CD4-positive, alpha-beta T cell treated with Interleukin-4 for 4 hours (primary cell): ENCODE data around the gene ZNF317.

ENCODE experiments used
- DNase-seq: peaks from one replicate; pipeline ENCODE4 v3.0.0-alpha.2; 2020

ZNF317 gene

GRCh38 chr19:9140159-9140874 lies at the start of gene ZNF317:
Gene ZNF317, plus strand, starts transcription at chr19:9140397. Its CDS starts 15,620 bp downstream, at chr19:9156017.
- DNase-seq = peak; percentile 91

- no peak for DNase-seq
Measured at GRCh38 chr19:9107375-9107774, 32.8 kb upstream of the ZNF317 start, which contains the start of gene OR7G2. Gene OR7G2, minus strand, starts transcription at chr19:9107475. Its CDS starts 4,232 bp downstream, at chr19:9103243.

- DNase-seq = no peak
Measured at GRCh38 chr19:9109959-9110358, 30.2 kb upstream of the ZNF317 start.

- DNase-seq = no peak
Measured at GRCh38 chr19:9115307-9115813, 24.8 kb upstream of the ZNF317 start, which contains the start of gene OR7G1. Gene OR7G1, minus strand, starts transcription at chr19:9115763. Its CDS starts 0 bp downstream, at chr19:9115763.

- DNase-seq = no peak
Measured at GRCh38 chr19:9116547-9116946, 23.6 kb upstream of the ZNF317 start.

- DNase-seq = no peak
Measured at GRCh38 chr19:9126900-9127405, 13.2 kb upstream of the ZNF317 start, which contains the start of gene OR7G3. Gene OR7G3, minus strand, starts transcription at chr19:9126950. Its CDS starts 0 bp downstream, at chr19:9126950.

- DNase-seq = no peak
Measured at GRCh38 chr19:9128171-9128570, 12.0 kb upstream of the ZNF317 start.

GRCh38 chr19:9130965-9131364 lies 9.2 kb upstream of the ZNF317 start:
- no peak for DNase-seq

- no peak for DNase-seq
Measured at GRCh38 chr19:9132422-9132821, 7.8 kb upstream of the ZNF317 start.

- DNase-seq = no peak
Measured at GRCh38 chr19:9139609-9140158, 513 bp upstream of the ZNF317 start.

- no peak for DNase-seq
Measured at GRCh38 chr19:9144920-9145319, 4.7 kb downstream of the ZNF317 start.

- DNase-seq = no peak
Measured at GRCh38 chr19:9146882-9147281, 6.7 kb downstream of the ZNF317 start.

- DNase-seq = no peak
Measured at GRCh38 chr19:9148697-9149096, 8.5 kb downstream of the ZNF317 start.

- no peak for DNase-seq
Measured at GRCh38 chr19:9149997-9150396, 9.8 kb downstream of the ZNF317 start.

GRCh38 chr19:9150650-9151049 lies 10.5 kb downstream of the ZNF317 start:
- no peak for DNase-seq

GRCh38 chr19:9151367-9151766 lies 11.2 kb downstream of the ZNF317 start:
- DNase-seq = peak; percentile 21

GRCh38 chr19:9155591-9155990 lies 15.4 kb downstream of the ZNF317 start:
- DNase-seq = no peak

GRCh38 chr19:9156304-9156703 lies 16.1 kb downstream of the ZNF317 start:
- no peak for DNase-seq

GRCh38 chr19:9159891-9160290 lies 19.7 kb downstream of the ZNF317 start:
- no peak for DNase-seq

GRCh38 chr19:9161427-9161826 lies 21.2 kb downstream of the ZNF317 start:
- DNase-seq = no peak

GRCh38 chr19:9165261-9165660 lies 25.1 kb downstream of the ZNF317 start:
- DNase-seq = no peak

GRCh38 chr19:9166846-9167245 lies 26.6 kb downstream of the ZNF317 start:
- DNase-seq = no peak

GRCh38 chr19:9171393-9171991 lies 31.3 kb downstream of the ZNF317 start:
- DNase-seq = no peak

- no peak for DNase-seq
Measured at GRCh38 chr19:9175326-9175725, 35.1 kb downstream of the ZNF317 start.
